ENCODE results near the gene CCDC167. TPM values are rescaled to one million over a fixed set of nuclear protein-coding genes. Genes with fewer than 3 reads are reported as not detected.

Gene CCDC167
- 17.2 and 28.0 TPM in 2 replicates for total RNA-seq

DNA sequence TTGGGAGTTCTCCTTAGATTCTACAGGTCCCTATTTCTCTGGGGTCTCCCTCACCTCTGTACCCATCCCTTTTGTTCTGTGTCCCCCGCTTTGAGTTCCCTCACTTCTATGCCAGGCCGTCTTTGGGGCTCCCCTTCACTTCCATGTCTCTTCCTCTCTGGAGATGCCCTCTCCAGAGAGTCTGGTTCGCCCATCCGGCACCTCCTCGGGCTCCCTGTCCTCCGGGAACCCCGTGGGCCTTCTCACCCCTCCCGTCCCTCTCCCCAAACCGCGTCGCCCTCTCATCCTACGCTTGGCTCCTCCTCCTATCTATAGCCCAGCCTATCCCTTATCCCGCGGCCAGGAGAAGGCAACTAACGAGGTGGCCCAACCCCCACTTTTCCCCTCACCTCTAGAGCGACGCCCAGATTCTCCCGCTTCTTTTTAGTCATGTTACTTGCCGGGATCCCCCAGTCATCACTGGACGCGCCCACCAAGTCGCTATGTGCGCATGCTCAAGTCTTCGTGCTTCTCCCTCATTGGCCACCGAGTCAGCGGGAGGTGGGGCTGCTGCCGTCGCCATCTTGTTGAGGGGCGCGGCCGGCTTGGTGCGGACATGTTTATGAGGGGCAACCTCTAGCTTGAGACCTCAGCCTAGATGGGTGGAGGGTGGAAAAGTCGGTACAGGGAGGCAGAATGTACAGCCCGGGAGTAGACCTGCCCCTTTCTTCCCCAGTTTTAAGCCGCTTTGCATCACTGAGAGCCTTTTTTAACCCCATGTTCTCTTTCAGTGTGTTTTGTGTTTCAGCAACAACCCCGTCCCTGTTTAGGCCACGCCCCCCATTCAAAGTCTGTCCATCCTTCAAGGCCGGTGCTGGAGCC is at the start of gene CCDC167:
TSS of gene CCDC167 (minus strand) at position 461 of the 861 bp plus-strand sequence. CDS start at position 431, 30 bp downstream.

Other genes starting within 250 kb of the CCDC167 start
- 5.2 and 6.7 TPM in 2 replicates for gene TBC1D22B, start 242.1 kb downstream of the CCDC167 start, total RNA-seq
- 0.77 and 1.6 TPM in 2 replicates for gene TMEM217, start 241.7 kb downstream of the CCDC167 start, total RNA-seq
- gene RNF8, start 145.9 kb downstream of the CCDC167 start, total RNA-seq = 24.1 and 28.2 TPM in 2 replicates
- 51.5 and 55.7 TPM in 2 replicates for gene CMTR1, start 66.7 kb downstream of the CCDC167 start, total RNA-seq
- gene MDGA1, start 198.0 kb upstream of the CCDC167 start, total RNA-seq = 6.6 and 9.1 TPM in 2 replicates